HG03439 (cell line): Measurements from ENCODE around the gene BCL7B.
"Not testable (repeated sequence)": the region's sequence is repeated elsewhere in the genome, so short reads cannot be mapped to it uniquely, and the experiment has no call there.

ENCODE experiments used
- ATAC-seq: cut with Tn5 transposase; IDR thresholded peaks from one replicate; pipeline ENCODE4 v1.9.1; 2021; ENCODE audit warnings: mild to moderate bottlenecking, moderate library complexity; ENCODE audit not compliant: unreplicated experiment

Gene BCL7B

GRCh38 chr7:73504920-73505319 is 52.6 kb downstream of the BCL7B start:
- ATAC-seq = no peak

GRCh38 chr7:73504017-73504416 is 53.5 kb downstream of the BCL7B start:
- no peak for ATAC-seq

GRCh38 chr7:73503229-73503628 is 54.3 kb downstream of the BCL7B start:
- ATAC-seq = no peak

GRCh38 chr7:73496626-73497025 is 60.9 kb downstream of the BCL7B start:
- ATAC-seq = no peak

- ATAC-seq = not testable (repeated sequence)
Observed at GRCh38 chr7:73495507-73495906, 62.0 kb downstream of the BCL7B start.

GRCh38 chr7:73489976-73490375 is 67.5 kb downstream of the BCL7B start:
- no peak for ATAC-seq

GRCh38 chr7:73487486-73487885 is 70.0 kb downstream of the BCL7B start:
- no peak for ATAC-seq
